HEK293T (cell line): ENCODE results near the gene CARD11.

Source experiments
- CTCF ChIA-PET: fragments of 350-600 bp; formaldehyde crosslinking; extraction: SDS; loops from one replicate; lab custom pipeline; 2021; ENCODE audit warnings: antibody characterized with exemption, inconsistent platforms; lab: Yijun Ruan, JAX
- POLR2A ChIA-PET: fragments of 350-600 bp; formaldehyde crosslinking; extraction: SDS; loops from one replicate; lab custom pipeline; 2020; ENCODE audit warnings: antibody characterized with exemption, inconsistent platforms; lab: Yijun Ruan, JAX
- DNase-seq: peaks from one replicate; pipeline ENCODE4 v3.0.0; 2012; ENCODE audit warnings: mixed read lengths; ENCODE audit errors: extremely low spot score
- ARNT ChIP-seq: fragments of 450-650 bp; IDR thresholded peaks from 2 replicates; pipeline ENCODE4 v1.6.1; 2017; ENCODE audit warnings: mild to moderate bottlenecking
- BHLHE40 ChIP-seq: fragments of 450-650 bp; IDR thresholded peaks from 2 replicates; pipeline ENCODE4 v1.6.1; 2016; ENCODE audit warnings: mild to moderate bottlenecking, moderate library complexity, borderline replicate concordance
- CTBP1 ChIP-seq: fragments of 450-650 bp; IDR thresholded peaks from 2 replicates; pipeline ENCODE4 v1.6.1; 2016; ENCODE audit warnings: borderline replicate concordance
- ELF4 ChIP-seq: fragments of 450-650 bp; IDR thresholded peaks from 2 replicates; pipeline ENCODE4 v1.6.1; 2017; ENCODE audit warnings: antibody characterized with exemption
- FOXA1 ChIP-seq: fragments of 450-650 bp; IDR thresholded peaks from 2 replicates; pipeline ENCODE4 v1.6.1; 2016; ENCODE audit warnings: mild to moderate bottlenecking
- FOXK2 ChIP-seq: fragments of 450-650 bp; IDR thresholded peaks from 2 replicates; pipeline ENCODE4 v1.6.1; 2016; ENCODE audit warnings: mild to moderate bottlenecking
- FOXM1 ChIP-seq: fragments of 450-650 bp; IDR thresholded peaks from 2 replicates; pipeline ENCODE4 v1.6.1; 2017; ENCODE audit warnings: mild to moderate bottlenecking, borderline replicate concordance
- HDGF ChIP-seq: fragments of 450-650 bp; IDR thresholded peaks from 2 replicates; pipeline ENCODE4 v1.6.1; 2017; ENCODE audit warnings: antibody characterized with exemption, borderline replicate concordance
- L3MBTL2 ChIP-seq: fragments of 450-650 bp; conservative IDR thresholded peaks from 2 replicates; pipeline ENCODE4 v1.6.1; 2016; ENCODE audit warnings: mild to moderate bottlenecking
- LEF1 ChIP-seq: fragments of 450-650 bp; IDR thresholded peaks from 2 replicates; pipeline ENCODE4 v1.6.1; 2017; ENCODE audit warnings: mild to moderate bottlenecking, borderline replicate concordance
- NFRKB ChIP-seq: fragments of 450-650 bp; IDR thresholded peaks from 2 replicates; pipeline ENCODE4 v1.6.1; 2016; ENCODE audit warnings: mild to moderate bottlenecking, moderate library complexity
- PKNOX1 ChIP-seq: fragments of 450-650 bp; IDR thresholded peaks from 2 replicates; pipeline ENCODE4 v1.6.1; 2016
- SP1 ChIP-seq: fragments of 450-650 bp; IDR thresholded peaks from 2 replicates; pipeline ENCODE4 v1.6.1; 2017
- SUZ12 ChIP-seq: fragments of 450-650 bp; IDR thresholded peaks from 2 replicates; pipeline ENCODE4 v1.6.1; 2016; ENCODE audit warnings: mild to moderate bottlenecking
- TARDBP ChIP-seq: fragments of 450-650 bp; IDR thresholded peaks from 2 replicates; pipeline ENCODE4 v1.6.1; 2016
- ZNF384 ChIP-seq: fragments of 450-650 bp; IDR thresholded peaks from 2 replicates; pipeline ENCODE4 v1.6.1; 2016

The CARD11 gene

GRCh38 chr7:2862831-2863361, 180.8 kb downstream of the CARD11 start:
- CTCF ChIA-PET: no interaction called here
- POLR2A ChIA-PET: no interaction called here
- no peak for DNase-seq
- TF ChIP-seq BHLHE40 (no peak), FOXA1 (no peak), PKNOX1 (no peak), L3MBTL2 (no peak), TARDBP (no peak), FOXM1 (no peak), SP1 (no peak), SUZ12 (no peak), ELF4 (no peak), ZNF384 (no peak), HDGF (no peak)

GRCh38 chr7:2861509-2861908, 182.2 kb downstream of the CARD11 start:
- ChIA-PET CTCF (interaction anchor here (0.8 kb wide), 1 partner anchor 352 kb away, joined by 3 read pairs; no protein-coding TSS in a partner anchor), POLR2A (no interaction called here)
- TF ChIP-seq TARDBP (no peak), PKNOX1 (no peak), BHLHE40 (no peak)
- DNase-seq: no peak

GRCh38 chr7:2860627-2861133, 183.0 kb downstream of the CARD11 start:
- ChIA-PET POLR2A (no interaction called here), CTCF (no interaction called here)
- no peak for DNase-seq
- no peak for TF ChIP-seq CTBP1
- no peak for TF ChIP-seq FOXA1
- no peak for TF ChIP-seq TARDBP
- TF ChIP-seq LEF1: no peak
- no peak for TF ChIP-seq SUZ12
- no peak for TF ChIP-seq PKNOX1
- TF ChIP-seq FOXK2: no peak
- no peak for TF ChIP-seq HDGF
- no peak for TF ChIP-seq ELF4
- TF ChIP-seq ZNF384: no peak
- TF ChIP-seq ARNT: no peak
- TF ChIP-seq L3MBTL2: no peak
- TF ChIP-seq SP1: no peak
- TF ChIP-seq NFRKB: no peak
- TF ChIP-seq BHLHE40: no peak
- no peak for TF ChIP-seq FOXM1

GRCh38 chr7:2859952-2860351, 183.7 kb downstream of the CARD11 start:
- ChIA-PET CTCF (no interaction called here), POLR2A (no interaction called here)
- no peak for DNase-seq
- no peak for TF ChIP-seq BHLHE40

- TF ChIP-seq ZNF384: no peak
- TF ChIP-seq ARNT: no peak
- no peak for TF ChIP-seq NFRKB
- no peak for TF ChIP-seq SP1
- no peak for TF ChIP-seq LEF1
- TF ChIP-seq FOXK2: no peak
- TF ChIP-seq TARDBP: no peak
- no peak for TF ChIP-seq PKNOX1
- no peak for TF ChIP-seq BHLHE40
- TF ChIP-seq L3MBTL2: no peak
- no peak for DNase-seq
- ChIA-PET CTCF (no interaction called here), POLR2A (no interaction called here)
These were observed 185.0 kb downstream of the CARD11 start for GRCh38 chr7:2858621-2859020.

GRCh38 chr7:2856388-2857169, 187.1 kb downstream of the CARD11 start:
- POLR2A ChIA-PET: no interaction called here

More at GRCh38 chr7:2856388-2857169, 187.1 kb downstream of the CARD11 start:
- TF ChIP-seq NFRKB (no peak), ZNF384 (0 out of 2 replicates have a peak, but pooled peaks have one; percentile 37)
- DNase-seq: no peak
- CTCF ChIA-PET: interaction anchor here (0.6 kb wide), 1 partner anchor 174 kb away, joined by 3 read pairs; no protein-coding TSS in a partner anchor
